DOHH2 (cell line): ENCODE data around the gene MTLN.

ENCODE experiments used
- H3F3A ChIP-seq: fragments of 200-600 bp; sonication (generic), shearing (Covaris generic); 2 replicates; pipeline ENCODE4 v1.6.0; 2016; ENCODE audit warnings: antibody characterized with exemption, mild to moderate bottlenecking; ENCODE audit not compliant: control insufficient read depth, insufficient read depth
- H3K27ac ChIP-seq: fragments of 200-600 bp; sonication (generic); 2 replicates; pipeline ENCODE4 v1.5.1; 2014; ENCODE audit warnings: low read depth, mild to moderate bottlenecking, low read length, moderate library complexity
- H3K27me3 ChIP-seq: fragments of 200-600 bp; sonication (generic); 2 replicates; pipeline ENCODE4 v1.6.1; 2014; ENCODE audit warnings: mild to moderate bottlenecking, low read length, mixed read lengths; ENCODE audit not compliant: control insufficient read depth
- H3K36me3 ChIP-seq: fragments of 200-600 bp; sonication (generic); 2 replicates; pipeline ENCODE4 v1.6.1; 2014; ENCODE audit warnings: mild to moderate bottlenecking, low read length, moderate library complexity, mixed read lengths; ENCODE audit not compliant: control insufficient read depth
- H3K4me1 ChIP-seq: fragments of 200-600 bp; sonication (generic); 2 replicates; pipeline ENCODE4 v1.6.1; 2014; ENCODE audit warnings: mild to moderate bottlenecking, low read length, mixed read lengths; ENCODE audit not compliant: control insufficient read depth
- H3K4me2 ChIP-seq: fragments of 200-600 bp; sonication (generic); 2 replicates; pipeline ENCODE4 v1.6.0; 2014; ENCODE audit warnings: mild to moderate bottlenecking, low read length, moderate library complexity
- H3K4me3 ChIP-seq: fragments of 200-600 bp; sonication (generic); 2 replicates; pipeline ENCODE4 v1.5.1; 2014; ENCODE audit warnings: mild to moderate bottlenecking, low read length, mixed read lengths
- H3K79me2 ChIP-seq: fragments of 200-600 bp; sonication (generic); 2 replicates; pipeline ENCODE4 v1.6.1; 2014; ENCODE audit warnings: mild to moderate bottlenecking, low read length, mixed read lengths; ENCODE audit not compliant: control insufficient read depth
- H3K9me2 ChIP-seq: fragments of 200-600 bp; sonication (generic); replicated peaks from 2 replicates; pipeline ENCODE4 v1.6.1; 2014; ENCODE audit warnings: mild to moderate bottlenecking, low read length, mixed read lengths; ENCODE audit not compliant: control insufficient read depth
- H3K9me3 ChIP-seq: fragments of 200-600 bp; sonication (generic); 2 replicates; pipeline ENCODE4 v1.6.1; 2014; ENCODE audit warnings: antibody characterized with exemption, low read length, mixed read lengths; ENCODE audit not compliant: control insufficient read depth, insufficient read depth
- H4K20me1 ChIP-seq: fragments of 200-600 bp; sonication (generic); 2 replicates; pipeline ENCODE4 v1.6.0; 2014; ENCODE audit warnings: low read depth, mild to moderate bottlenecking, antibody characterized with exemption, low read length, moderate library complexity; ENCODE audit not compliant: control insufficient read depth, insufficient read depth
- EZH2phosphoT487 ChIP-seq: fragments of 200-600 bp; sonication (generic); IDR thresholded peaks from 2 replicates; pipeline ENCODE4 v1.6.1; 2017; ENCODE audit warnings: borderline replicate concordance, mild to moderate bottlenecking, antibody characterized with exemption, low read length, moderate library complexity, mixed read lengths
- TF ChIP-seq, protein P1 (sequence below): fragments of 200-600 bp; sonication (generic); IDR thresholded peaks from one replicate; pipeline ENCODE4 v1.5.1; 2014; ENCODE audit warnings: antibody characterized with exemption, mild to moderate bottlenecking, low read depth, low read length; ENCODE audit not compliant: poor library complexity, severe bottlenecking

MTLN gene

DNA sequence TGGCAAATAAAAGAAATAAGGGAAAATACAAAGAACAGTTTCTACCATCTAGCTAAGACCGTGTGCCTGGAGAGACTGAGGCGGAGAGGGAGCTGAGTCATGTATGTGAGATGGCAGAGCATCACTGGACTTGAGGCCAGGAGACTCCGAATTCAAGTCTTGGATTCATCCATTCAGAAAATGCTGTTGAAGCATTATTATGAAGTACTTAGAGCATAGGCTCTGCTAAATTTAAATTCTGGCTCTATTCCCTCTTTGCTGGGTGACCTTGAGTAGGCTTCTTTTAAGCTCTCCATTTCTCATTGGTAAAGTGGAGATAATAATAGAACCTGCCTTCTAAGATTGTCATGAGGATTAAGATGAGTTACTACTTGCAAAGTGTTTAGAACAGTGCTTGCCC, 42.2 kb downstream of the MTLN start:
- H3F3A ChIP-seq = no peaks in the 10 kb centered on the region
- H3K36me3 ChIP-seq = no peaks in the 10 kb centered on the region
- no peak overlapping the region for H3K4me3 ChIP-seq
- H3K4me2 ChIP-seq = no peak overlapping the region
- H3K9me2 ChIP-seq = no peaks in the 10 kb centered on the region
- H4K20me1 ChIP-seq = no peaks in the 10 kb centered on the region
- no peaks in the 10 kb centered on the region for H3K9me3 ChIP-seq
- H3K27me3 ChIP-seq = no peaks in the 10 kb centered on the region
- no peaks in the 10 kb centered on the region for H3K79me2 ChIP-seq
- H3K27ac ChIP-seq = no peak overlapping the region
- TF ChIP-seq, protein P1, sequence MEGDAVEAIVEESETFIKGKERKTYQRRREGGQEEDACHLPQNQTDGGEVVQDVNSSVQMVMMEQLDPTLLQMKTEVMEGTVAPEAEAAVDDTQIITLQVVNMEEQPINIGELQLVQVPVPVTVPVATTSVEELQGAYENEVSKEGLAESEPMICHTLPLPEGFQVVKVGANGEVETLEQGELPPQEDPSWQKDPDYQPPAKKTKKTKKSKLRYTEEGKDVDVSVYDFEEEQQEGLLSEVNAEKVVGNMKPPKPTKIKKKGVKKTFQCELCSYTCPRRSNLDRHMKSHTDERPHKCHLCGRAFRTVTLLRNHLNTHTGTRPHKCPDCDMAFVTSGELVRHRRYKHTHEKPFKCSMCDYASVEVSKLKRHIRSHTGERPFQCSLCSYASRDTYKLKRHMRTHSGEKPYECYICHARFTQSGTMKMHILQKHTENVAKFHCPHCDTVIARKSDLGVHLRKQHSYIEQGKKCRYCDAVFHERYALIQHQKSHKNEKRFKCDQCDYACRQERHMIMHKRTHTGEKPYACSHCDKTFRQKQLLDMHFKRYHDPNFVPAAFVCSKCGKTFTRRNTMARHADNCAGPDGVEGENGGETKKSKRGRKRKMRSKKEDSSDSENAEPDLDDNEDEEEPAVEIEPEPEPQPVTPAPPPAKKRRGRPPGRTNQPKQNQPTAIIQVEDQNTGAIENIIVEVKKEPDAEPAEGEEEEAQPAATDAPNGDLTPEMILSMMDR = no peak
- no peak for TF ChIP-seq EZH2phosphoT487
- H3K4me1 ChIP-seq = no peaks in the 10 kb centered on the region

DNA sequence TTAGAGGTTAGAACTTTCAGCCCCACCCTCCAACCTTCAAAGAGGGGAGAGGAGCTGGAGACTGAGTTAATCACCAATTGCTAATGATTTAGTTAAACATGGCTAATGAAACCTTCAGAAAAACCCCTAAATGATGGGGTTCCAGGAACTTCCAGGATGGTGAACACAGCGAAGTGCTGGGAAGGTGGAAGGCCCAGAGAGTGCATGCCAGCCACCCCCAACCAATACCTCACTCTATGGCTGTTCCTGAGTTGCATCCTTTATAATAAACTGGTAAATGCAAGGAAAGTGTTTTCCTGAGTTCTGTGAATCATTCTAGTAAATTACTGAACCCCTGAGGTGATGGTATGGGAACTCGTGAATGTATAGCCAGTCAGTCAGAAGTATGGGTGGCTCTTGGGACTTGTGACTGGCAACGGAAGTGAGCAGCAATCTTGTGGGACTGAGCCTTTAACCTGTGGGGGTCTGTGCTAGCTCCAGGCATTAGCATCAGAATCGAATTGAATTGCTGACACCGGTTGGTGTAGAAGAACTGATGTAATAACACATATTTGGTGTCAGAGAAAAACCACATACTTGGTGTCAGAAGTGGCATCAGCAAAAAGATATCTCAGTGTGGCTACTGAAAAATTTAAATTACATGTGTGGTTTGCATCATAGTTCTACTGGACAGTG, 44.9 kb downstream of the MTLN start:
- H3K27ac ChIP-seq = no peak overlapping the region
- no peak for TF ChIP-seq EZH2phosphoT487
- TF ChIP-seq, protein P1 = no peak

GRCh38 chr2:110166266-110166665, 46.1 kb downstream of the MTLN start:
- no peaks in the 10 kb centered on the region for H3K9me2 ChIP-seq
- no peaks in the 10 kb centered on the region for H3K9me3 ChIP-seq
- no peak overlapping the region for H3K4me3 ChIP-seq
- H3K27ac ChIP-seq = no peak overlapping the region
- no peaks in the 10 kb centered on the region for H4K20me1 ChIP-seq
- no peaks in the 10 kb centered on the region for H3K4me1 ChIP-seq
- TF ChIP-seq EZH2phosphoT487 = no peak
- TF ChIP-seq, protein P1 = no peak
- no peaks in the 10 kb centered on the region for H3F3A ChIP-seq
- no peaks in the 10 kb centered on the region for H3K79me2 ChIP-seq
- H3K27me3 ChIP-seq = no peaks in the 10 kb centered on the region; the same call in 1 of the 2 replicates
- H3K4me2 ChIP-seq = no peak overlapping the region
- no peaks in the 10 kb centered on the region for H3K36me3 ChIP-seq

More for the DNA sequence above, 44.9 kb downstream of the MTLN start:
- Histone ChIP-seq H3K4me2 (no peak overlapping the region), H3K9me3 (no peaks in the 10 kb centered on the region), H3K27me3 (no peaks in the 10 kb centered on the region), H3K79me2 (no peaks in the 10 kb centered on the region), H3K36me3 (no peaks in the 10 kb centered on the region), H3K9me2 (no peaks in the 10 kb centered on the region), H3F3A (no peaks in the 10 kb centered on the region), H4K20me1 (no peaks in the 10 kb centered on the region), H3K4me1 (no peaks in the 10 kb centered on the region), H3K4me3 (no peak overlapping the region)
